ENCODE results near the gene FAM98C.

FAM98C gene

DNA sequence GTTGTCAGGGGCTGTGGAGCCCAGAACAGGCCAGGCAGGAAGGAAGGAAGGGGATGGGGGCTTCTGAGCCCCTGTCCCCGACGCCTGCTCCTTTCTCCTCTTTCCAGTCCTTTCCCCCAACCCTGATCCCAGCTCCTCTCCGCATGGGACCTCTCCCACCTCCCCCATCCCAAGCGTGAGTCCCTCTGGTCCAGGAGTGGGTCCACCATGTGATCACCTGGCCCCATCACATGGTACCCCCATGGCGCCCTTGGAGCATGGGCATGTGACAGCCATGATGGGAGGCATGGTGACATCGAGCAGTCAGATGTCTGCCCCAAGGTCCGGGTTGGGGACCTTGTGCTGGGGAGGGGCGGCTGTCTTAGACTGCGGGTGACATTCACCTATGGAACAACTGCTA lies 39.8 kb downstream of the FAM98C start:
- H3K4me2 ChIP-seq (ENCODE audit: insufficient read depth, low read length) = no peak overlapping the region
- TF ChIP-seq EZH2 (IDR thresholded peaks at IDR 0.05; ENCODE audit: borderline replicate concordance, low read depth, low read length, severe bottlenecking) = no peak
- TF ChIP-seq, protein P1, sequence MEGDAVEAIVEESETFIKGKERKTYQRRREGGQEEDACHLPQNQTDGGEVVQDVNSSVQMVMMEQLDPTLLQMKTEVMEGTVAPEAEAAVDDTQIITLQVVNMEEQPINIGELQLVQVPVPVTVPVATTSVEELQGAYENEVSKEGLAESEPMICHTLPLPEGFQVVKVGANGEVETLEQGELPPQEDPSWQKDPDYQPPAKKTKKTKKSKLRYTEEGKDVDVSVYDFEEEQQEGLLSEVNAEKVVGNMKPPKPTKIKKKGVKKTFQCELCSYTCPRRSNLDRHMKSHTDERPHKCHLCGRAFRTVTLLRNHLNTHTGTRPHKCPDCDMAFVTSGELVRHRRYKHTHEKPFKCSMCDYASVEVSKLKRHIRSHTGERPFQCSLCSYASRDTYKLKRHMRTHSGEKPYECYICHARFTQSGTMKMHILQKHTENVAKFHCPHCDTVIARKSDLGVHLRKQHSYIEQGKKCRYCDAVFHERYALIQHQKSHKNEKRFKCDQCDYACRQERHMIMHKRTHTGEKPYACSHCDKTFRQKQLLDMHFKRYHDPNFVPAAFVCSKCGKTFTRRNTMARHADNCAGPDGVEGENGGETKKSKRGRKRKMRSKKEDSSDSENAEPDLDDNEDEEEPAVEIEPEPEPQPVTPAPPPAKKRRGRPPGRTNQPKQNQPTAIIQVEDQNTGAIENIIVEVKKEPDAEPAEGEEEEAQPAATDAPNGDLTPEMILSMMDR (IDR thresholded peaks at IDR 0.05; ENCODE audit: borderline replicate concordance, extremely low read depth, low read length, poor library complexity, severe bottlenecking) = no peak
- H3K27me3 ChIP-seq (ENCODE audit: insufficient read depth, low read length, poor library complexity) = no peaks in the 10 kb centered on the region
- H3K9me3 ChIP-seq (ENCODE audit: insufficient read depth, low read length, severe bottlenecking) = no peaks in the 10 kb centered on the region
- peaks cover 4% of the 10 kb centered on the region; the same call in 1 of the 2 replicates for H4K20me1 ChIP-seq (ENCODE audit: insufficient read depth, low read length)
- no peak overlapping the region for H3K4me3 ChIP-seq (ENCODE audit: low read depth in 1 of 2, low read length in 2 of 2)
- no peaks in the 10 kb centered on the region for H3K36me3 ChIP-seq (ENCODE audit: insufficient read depth, low read length)
- DNase-seq = no peak
- no peaks in the 10 kb centered on the region for H3K79me2 ChIP-seq (ENCODE audit: insufficient read depth, low read length)
- H3K27ac ChIP-seq (ENCODE audit: low read length) = no peak overlapping the region
- H3K4me1 ChIP-seq (ENCODE audit: insufficient read depth, low read length) = no peaks in the 10 kb centered on the region
- H2AFZ ChIP-seq (ENCODE audit: low read depth, low read length) = no peak overlapping the region
- no peak overlapping the region for H3K9ac ChIP-seq (ENCODE audit: low read depth, low read length)
- ATAC-seq (ENCODE audit: insufficient read depth, low read depth) = no peak

DNA sequence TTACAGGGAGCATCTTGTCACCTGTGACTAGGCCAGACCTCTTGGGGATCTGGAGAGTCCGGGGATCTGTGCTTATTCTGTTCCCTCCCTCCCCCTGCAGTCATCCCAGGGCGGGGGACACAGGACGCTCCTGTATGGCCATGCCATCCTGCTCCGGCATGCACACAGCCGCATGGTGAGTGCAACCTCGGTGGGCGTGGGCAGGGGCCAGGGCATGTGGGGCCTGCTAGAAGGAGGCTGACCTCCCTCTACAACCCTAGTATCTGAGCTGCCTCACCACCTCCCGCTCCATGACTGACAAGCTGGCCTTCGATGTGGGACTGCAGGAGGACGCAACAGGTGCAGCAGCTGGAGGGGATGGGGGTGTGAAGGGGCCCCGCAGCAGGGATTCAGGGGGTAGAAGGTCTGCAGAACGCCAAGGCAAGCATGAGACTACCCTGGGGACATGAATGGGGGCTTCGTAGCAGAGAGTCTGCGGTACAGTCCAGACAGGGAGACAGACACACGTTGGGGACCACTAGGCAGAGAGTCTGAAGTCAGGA lies 40.6 kb downstream of the FAM98C start:
- no peak for DNase-seq
- H4K20me1 ChIP-seq (ENCODE audit: insufficient read depth, low read length) = peaks cover 4% of the 10 kb centered on the region; the same call in 1 of the 2 replicates
- no peaks in the 10 kb centered on the region for H3K4me1 ChIP-seq (ENCODE audit: insufficient read depth, low read length)
- no peaks in the 10 kb centered on the region for H3K79me2 ChIP-seq (ENCODE audit: insufficient read depth, low read length)
- TF ChIP-seq, protein P1 (IDR thresholded peaks at IDR 0.05; ENCODE audit: borderline replicate concordance, extremely low read depth, low read length, poor library complexity, severe bottlenecking) = no peak
- no peak for TF ChIP-seq EZH2 (IDR thresholded peaks at IDR 0.05; ENCODE audit: borderline replicate concordance, low read depth, low read length, severe bottlenecking)
- H3K9me3 ChIP-seq (ENCODE audit: insufficient read depth, low read length, severe bottlenecking) = no peaks in the 10 kb centered on the region
- H3K27me3 ChIP-seq (ENCODE audit: insufficient read depth, low read length, poor library complexity) = no peaks in the 10 kb centered on the region
- H3K4me2 ChIP-seq (ENCODE audit: insufficient read depth, low read length) = no peak overlapping the region
- H3K4me3 ChIP-seq (ENCODE audit: low read depth in 1 of 2, low read length in 2 of 2) = no peak overlapping the region
- no peak overlapping the region for H3K9ac ChIP-seq (ENCODE audit: low read depth, low read length)
- H3K27ac ChIP-seq (ENCODE audit: low read length) = no peak overlapping the region
- H2AFZ ChIP-seq (ENCODE audit: low read depth, low read length) = no peak overlapping the region
- no peak for ATAC-seq (ENCODE audit: insufficient read depth, low read depth)
- no peaks in the 10 kb centered on the region for H3K36me3 ChIP-seq (ENCODE audit: insufficient read depth, low read length)

DNA sequence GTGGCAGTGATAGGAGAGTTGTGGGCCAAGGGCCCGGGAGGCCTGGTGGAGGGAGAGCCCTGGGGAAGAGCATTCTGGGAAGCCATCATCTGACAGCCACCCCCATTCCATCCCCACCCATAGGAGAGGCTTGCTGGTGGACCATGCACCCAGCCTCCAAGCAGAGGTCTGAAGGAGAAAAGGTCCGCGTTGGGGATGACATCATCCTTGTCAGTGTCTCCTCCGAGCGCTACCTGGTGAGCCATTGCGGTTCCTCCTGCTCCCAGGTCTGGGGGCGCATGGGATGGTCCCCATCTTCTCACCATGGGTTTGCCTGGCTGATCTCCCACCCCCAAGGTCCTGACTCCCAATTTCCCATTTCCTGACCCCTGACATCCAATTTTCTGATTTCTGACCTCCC lies 41.1 kb downstream of the FAM98C start:
- Histone ChIP-seq H3K79me2 (ENCODE audit: insufficient read depth, low read length) (no peaks in the 10 kb centered on the region), H3K27me3 (ENCODE audit: insufficient read depth, low read length, poor library complexity) (no peaks in the 10 kb centered on the region), H3K36me3 (ENCODE audit: insufficient read depth, low read length) (no peaks in the 10 kb centered on the region), H3K9ac (ENCODE audit: low read depth, low read length) (no peak overlapping the region), H3K4me3 (ENCODE audit: low read depth in 1 of 2, low read length in 2 of 2) (no peak overlapping the region), H4K20me1 (ENCODE audit: insufficient read depth, low read length) (peaks cover 4% of the 10 kb centered on the region; the same call in 1 of the 2 replicates), H3K9me3 (ENCODE audit: insufficient read depth, low read length, severe bottlenecking) (no peaks in the 10 kb centered on the region), H3K4me2 (ENCODE audit: insufficient read depth, low read length) (no peak overlapping the region), H3K4me1 (ENCODE audit: insufficient read depth, low read length) (no peaks in the 10 kb centered on the region), H2AFZ (ENCODE audit: low read depth, low read length) (no peak overlapping the region), H3K27ac (ENCODE audit: low read length) (no peak overlapping the region)
- TF ChIP-seq, protein P1 (IDR thresholded peaks at IDR 0.05; ENCODE audit: borderline replicate concordance, extremely low read depth, low read length, poor library complexity, severe bottlenecking) = no peak
- TF ChIP-seq EZH2 (IDR thresholded peaks at IDR 0.05; ENCODE audit: borderline replicate concordance, low read depth, low read length, severe bottlenecking) = no peak
- DNase-seq (no peak), ATAC-seq (ENCODE audit: insufficient read depth, low read depth) (no peak)
